K562 (cell line): ENCODE measurements around the gene KRT28. TPM values are rescaled to one million over a fixed set of nuclear protein-coding genes. Genes with fewer than 3 reads are reported as not detected.
A peak's percentile ranks its signal among the peaks of the same experiment; 100 is the strongest.

ENCODE experiments used
- HBP1 ChIP-seq: fragments of 450-650 bp; formaldehyde crosslinking; IDR thresholded peaks from 2 replicates; pipeline ENCODE4 v1.4.0; 2022; ENCODE audit warnings: missing genetic modification characterization
- MECOM ChIP-seq: fragments of 250-450 bp; sonication (Bioruptor Pico); IDR thresholded peaks from 2 replicates; pipeline ENCODE4 v1.8.0; 2022; ENCODE audit warnings: inconsistent platforms
- MLX ChIP-seq, 2 experiments: fragments of 450-650 bp in 1 of 2; sonication (generic) in 1 of 2; formaldehyde crosslinking; conservative IDR thresholded peaks; 2 replicates each; pipeline versions ENCODE4 v1.4.0 to v1.8.1; 2020 to 2022; ENCODE audit warnings: mild to moderate bottlenecking in 1 of 2, missing genetic modification reagents in 1 of 2
- NFIC ChIP-seq: fragments of 450-650 bp; IDR thresholded peaks from 2 replicates; pipeline ENCODE4 v1.6.1; 2017; ENCODE audit warnings: mild to moderate bottlenecking, inconsistent platforms
- NR2F6 ChIP-seq: fragments of 450-650 bp; formaldehyde crosslinking; IDR thresholded peaks from 2 replicates; pipeline ENCODE4 v1.4.0; 2020; ENCODE audit warnings: mild to moderate bottlenecking
- PHTF2 ChIP-seq: fragments of 250-450 bp; sonication (Bioruptor Pico); IDR thresholded peaks from 2 replicates; pipeline ENCODE4 v1.5.0; 2021; ENCODE audit warnings: mild to moderate bottlenecking
- TCF7L2 ChIP-seq: fragments of 150-350 bp; IDR thresholded peaks from 2 replicates; pipeline ENCODE4 v1.6.1; 2016; ENCODE audit warnings: low read depth, mild to moderate bottlenecking, low read length, moderate library complexity
- ZNF224 ChIP-seq: sonication (generic); formaldehyde crosslinking; IDR thresholded peaks from 2 replicates; pipeline ENCODE4 v1.8.0; 2022; ENCODE audit warnings: mild to moderate bottlenecking, missing genetic modification reagents
- ZNF253 ChIP-seq: fragments of 250-450 bp; sonication (Bioruptor Pico); conservative IDR thresholded peaks from 2 replicates; pipeline ENCODE4 v1.6.1; 2021; ENCODE audit warnings: mild to moderate bottlenecking
- ZNF639 ChIP-seq, 2 experiments: fragments of 200-800 bp in 1 of 2; sonication (Bioruptor generic) in 1 of 2; sonication (generic) in 1 of 2; formaldehyde crosslinking in 1 of 2; IDR thresholded peaks in 1 of 2; conservative IDR thresholded peaks in 1 of 2; 2 replicates each; pipeline versions ENCODE4 v1.5.0 to v1.6.1; 2016 to 2020; ENCODE audit warnings: missing compliant biosample characterization in 1 of 2, missing genetic modification characterization in 1 of 2, missing genetic modification reagents in 1 of 2
- polyA plus RNA-seq, 8 experiments: library from polyadenylated mRNA; depleted of rRNA in 4 of 8; stranded (reverse) in 5 of 8; unstranded in 3 of 8; fragments of >200 nt; fragmentation: Nextera tagmentation in 2 of 8; fragmentation: Illumina TruSeq in 1 of 8; extraction: Ambion mirVana in 2 of 8; extraction: Trizol in 1 of 8; gene quantifications; 2 replicates each; pipeline versions ENCODE4 v1.2.1 to v1.2.3, GENCODE V29; 2011 to 2014; ENCODE audit warnings: inconsistent platforms in 1 of 8, missing spikeins in 1 of 8
- total RNA-seq, 7 experiments: library from RNA; depleted of rRNA in 6 of 7; stranded (reverse); fragments of >200 nt in 6 of 7; fragmentation: Illumina TruSeq in 2 of 7; extraction: Trizol in 2 of 7; gene quantifications; 2 replicates each; pipeline versions ENCODE4 v1.2.1 to v1.2.3, GENCODE V29; 2011 to 2021; ENCODE audit warnings: low replicate concordance in 1 of 7
- TF ChIP-seq, protein P1 (sequence below): sonication (generic); formaldehyde crosslinking; IDR thresholded peaks from 2 replicates; pipeline ENCODE4 v1.8.0; 2023; ENCODE audit warnings: mild to moderate bottlenecking, missing genetic modification reagents
- TF ChIP-seq, protein P2 (sequence below): fragments of 450-650 bp; IDR thresholded peaks from 2 replicates; pipeline ENCODE4 v1.6.1; 2016; ENCODE audit warnings: borderline replicate concordance
- TF ChIP-seq, protein P3 (sequence below): fragments of 450-650 bp; IDR thresholded peaks from 2 replicates; pipeline ENCODE4 v1.6.1; 2016; ENCODE audit warnings: missing biosample characterization, missing genetic modification characterization
- TF ChIP-seq, protein P4 (sequence below): sonication (generic); formaldehyde crosslinking; IDR thresholded peaks from 2 replicates; pipeline ENCODE4 v1.8.0; 2023; ENCODE audit warnings: mild to moderate bottlenecking, missing genetic modification reagents

The KRT28 gene
- total and polyA plus RNA-seq, 9 of the 15 experiments (the other 6 are each of a cell fraction or from before 2014, with no cell fraction given): not detected

GRCh38 chr17:40827746-40828453, 28.1 kb upstream of the KRT28 start (continued):
- TF ChIP-seq, protein P1, sequence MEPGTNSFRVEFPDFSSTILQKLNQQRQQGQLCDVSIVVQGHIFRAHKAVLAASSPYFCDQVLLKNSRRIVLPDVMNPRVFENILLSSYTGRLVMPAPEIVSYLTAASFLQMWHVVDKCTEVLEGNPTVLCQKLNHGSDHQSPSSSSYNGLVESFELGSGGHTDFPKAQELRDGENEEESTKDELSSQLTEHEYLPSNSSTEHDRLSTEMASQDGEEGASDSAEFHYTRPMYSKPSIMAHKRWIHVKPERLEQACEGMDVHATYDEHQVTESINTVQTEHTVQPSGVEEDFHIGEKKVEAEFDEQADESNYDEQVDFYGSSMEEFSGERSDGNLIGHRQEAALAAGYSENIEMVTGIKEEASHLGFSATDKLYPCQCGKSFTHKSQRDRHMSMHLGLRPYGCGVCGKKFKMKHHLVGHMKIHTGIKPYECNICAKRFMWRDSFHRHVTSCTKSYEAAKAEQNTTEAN (CRISPR knock-in tag): no peak
- TF ChIP-seq PHTF2 (CRISPR knock-in tag) (no peak), NR2F6 (CRISPR knock-in tag) (no peak), MLX (CRISPR knock-in tag; conservative IDR thresholded peaks at IDR 0.05) (no peak), ZNF224 (no peak), MECOM (CRISPR knock-in tag) (no peak), NFIC (peak; percentile 92), TCF7L2 (peak; percentile 75; the same call in 1 of the 2 replicates), ZNF253 (CRISPR knock-in tag) (no peak), HBP1 (no peak; the same call in 1 of the 2 replicates), ZNF639 (CRISPR knock-in tag; conservative IDR thresholded peaks at IDR 0.05 in 1 of 2, IDR thresholded peaks at IDR 0.05 in 1 of 2) (peak in 1 of 2 experiments; percentile 86; a peak in 2 of 4 replicates)
- TF ChIP-seq, protein P2, sequence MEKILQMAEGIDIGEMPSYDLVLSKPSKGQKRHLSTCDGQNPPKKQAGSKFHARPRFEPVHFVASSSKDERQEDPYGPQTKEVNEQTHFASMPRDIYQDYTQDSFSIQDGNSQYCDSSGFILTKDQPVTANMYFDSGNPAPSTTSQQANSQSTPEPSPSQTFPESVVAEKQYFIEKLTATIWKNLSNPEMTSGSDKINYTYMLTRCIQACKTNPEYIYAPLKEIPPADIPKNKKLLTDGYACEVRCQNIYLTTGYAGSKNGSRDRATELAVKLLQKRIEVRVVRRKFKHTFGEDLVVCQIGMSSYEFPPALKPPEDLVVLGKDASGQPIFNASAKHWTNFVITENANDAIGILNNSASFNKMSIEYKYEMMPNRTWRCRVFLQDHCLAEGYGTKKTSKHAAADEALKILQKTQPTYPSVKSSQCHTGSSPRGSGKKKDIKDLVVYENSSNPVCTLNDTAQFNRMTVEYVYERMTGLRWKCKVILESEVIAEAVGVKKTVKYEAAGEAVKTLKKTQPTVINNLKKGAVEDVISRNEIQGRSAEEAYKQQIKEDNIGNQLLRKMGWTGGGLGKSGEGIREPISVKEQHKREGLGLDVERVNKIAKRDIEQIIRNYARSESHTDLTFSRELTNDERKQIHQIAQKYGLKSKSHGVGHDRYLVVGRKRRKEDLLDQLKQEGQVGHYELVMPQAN: no peak
- TF ChIP-seq, protein P3, sequence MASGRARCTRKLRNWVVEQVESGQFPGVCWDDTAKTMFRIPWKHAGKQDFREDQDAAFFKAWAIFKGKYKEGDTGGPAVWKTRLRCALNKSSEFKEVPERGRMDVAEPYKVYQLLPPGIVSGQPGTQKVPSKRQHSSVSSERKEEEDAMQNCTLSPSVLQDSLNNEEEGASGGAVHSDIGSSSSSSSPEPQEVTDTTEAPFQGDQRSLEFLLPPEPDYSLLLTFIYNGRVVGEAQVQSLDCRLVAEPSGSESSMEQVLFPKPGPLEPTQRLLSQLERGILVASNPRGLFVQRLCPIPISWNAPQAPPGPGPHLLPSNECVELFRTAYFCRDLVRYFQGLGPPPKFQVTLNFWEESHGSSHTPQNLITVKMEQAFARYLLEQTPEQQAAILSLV (tag): no peak
- TF ChIP-seq, protein P4, sequence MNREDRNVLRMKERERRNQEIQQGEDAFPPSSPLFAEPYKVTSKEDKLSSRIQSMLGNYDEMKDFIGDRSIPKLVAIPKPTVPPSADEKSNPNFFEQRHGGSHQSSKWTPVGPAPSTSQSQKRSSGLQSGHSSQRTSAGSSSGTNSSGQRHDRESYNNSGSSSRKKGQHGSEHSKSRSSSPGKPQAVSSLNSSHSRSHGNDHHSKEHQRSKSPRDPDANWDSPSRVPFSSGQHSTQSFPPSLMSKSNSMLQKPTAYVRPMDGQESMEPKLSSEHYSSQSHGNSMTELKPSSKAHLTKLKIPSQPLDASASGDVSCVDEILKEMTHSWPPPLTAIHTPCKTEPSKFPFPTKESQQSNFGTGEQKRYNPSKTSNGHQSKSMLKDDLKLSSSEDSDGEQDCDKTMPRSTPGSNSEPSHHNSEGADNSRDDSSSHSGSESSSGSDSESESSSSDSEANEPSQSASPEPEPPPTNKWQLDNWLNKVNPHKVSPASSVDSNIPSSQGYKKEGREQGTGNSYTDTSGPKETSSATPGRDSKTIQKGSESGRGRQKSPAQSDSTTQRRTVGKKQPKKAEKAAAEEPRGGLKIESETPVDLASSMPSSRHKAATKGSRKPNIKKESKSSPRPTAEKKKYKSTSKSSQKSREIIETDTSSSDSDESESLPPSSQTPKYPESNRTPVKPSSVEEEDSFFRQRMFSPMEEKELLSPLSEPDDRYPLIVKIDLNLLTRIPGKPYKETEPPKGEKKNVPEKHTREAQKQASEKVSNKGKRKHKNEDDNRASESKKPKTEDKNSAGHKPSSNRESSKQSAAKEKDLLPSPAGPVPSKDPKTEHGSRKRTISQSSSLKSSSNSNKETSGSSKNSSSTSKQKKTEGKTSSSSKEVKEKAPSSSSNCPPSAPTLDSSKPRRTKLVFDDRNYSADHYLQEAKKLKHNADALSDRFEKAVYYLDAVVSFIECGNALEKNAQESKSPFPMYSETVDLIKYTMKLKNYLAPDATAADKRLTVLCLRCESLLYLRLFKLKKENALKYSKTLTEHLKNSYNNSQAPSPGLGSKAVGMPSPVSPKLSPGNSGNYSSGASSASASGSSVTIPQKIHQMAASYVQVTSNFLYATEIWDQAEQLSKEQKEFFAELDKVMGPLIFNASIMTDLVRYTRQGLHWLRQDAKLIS (CRISPR knock-in tag): no peak
